GM19328 (cell line): ENCODE measurements around the gene HYOU1.
"Not testable (repeated sequence)": the region's sequence is repeated elsewhere in the genome, so short reads cannot be mapped to it uniquely, and the experiment has no call there.

Experiments used
- ATAC-seq: cut with Tn5 transposase; IDR thresholded peaks from one replicate; pipeline ENCODE4 v1.9.1; 2021; ENCODE audit warnings: mild to moderate bottlenecking, moderate library complexity; ENCODE audit not compliant: unreplicated experiment

HYOU1 gene

GRCh38 chr11:119044708-119045107 lies 12.3 kb downstream of the HYOU1 start:
- no peak for ATAC-seq

- ATAC-seq, result no peak
Observed at GRCh38 chr11:119042927-119043326, 14.1 kb downstream of the HYOU1 start.

GRCh38 chr11:119041821-119042514 lies 15.0 kb downstream of the HYOU1 start:
- ATAC-seq, result no peak

GRCh38 chr11:119039471-119039870 lies 17.5 kb downstream of the HYOU1 start:
- not testable (repeated sequence) for ATAC-seq

- no peak for ATAC-seq
Observed at GRCh38 chr11:119038884-119039283, 18.1 kb downstream of the HYOU1 start.

GRCh38 chr11:119034813-119035212 lies 22.2 kb downstream of the HYOU1 start:
- ATAC-seq, result no peak

GRCh38 chr11:119033421-119033820 lies 23.6 kb downstream of the HYOU1 start:
- ATAC-seq, result not testable (repeated sequence)

- no peak for ATAC-seq
Observed at GRCh38 chr11:119031912-119032280, 25.1 kb downstream of the HYOU1 start.

- ATAC-seq, result peak; percentile 68
Observed at GRCh38 chr11:119030329-119031047, 26.5 kb downstream of the HYOU1 start, which contains the start of gene SLC37A4. Gene SLC37A4, minus strand, starts transcription at chr11:119030877.

- peak; percentile 9 for ATAC-seq
Observed at GRCh38 chr11:119030029-119030328, 27.0 kb downstream of the HYOU1 start.

- peak; percentile 20 for ATAC-seq
Observed at GRCh38 chr11:119029340-119030028, 27.5 kb downstream of the HYOU1 start.

GRCh38 chr11:119029069-119029339 lies 28.0 kb downstream of the HYOU1 start:
- ATAC-seq, result no peak

- no peak for ATAC-seq
Observed at GRCh38 chr11:119028346-119029068, 28.5 kb downstream of the HYOU1 start.

GRCh38 chr11:119027561-119028345 lies 29.3 kb downstream of the HYOU1 start:
- ATAC-seq, result no peak

- ATAC-seq, result no peak
Observed at GRCh38 chr11:119026970-119027369, 30.0 kb downstream of the HYOU1 start.

- ATAC-seq, result no peak
Observed at GRCh38 chr11:119025978-119026766, 30.8 kb downstream of the HYOU1 start.

- no peak for ATAC-seq
Observed at GRCh38 chr11:119025541-119025940, 31.5 kb downstream of the HYOU1 start.

GRCh38 chr11:119025099-119025473 lies 31.9 kb downstream of the HYOU1 start:
- ATAC-seq, result no peak

- no peak for ATAC-seq
Observed at GRCh38 chr11:119024430-119025098, 32.4 kb downstream of the HYOU1 start.

- no peak for ATAC-seq
Observed at GRCh38 chr11:119023741-119024140, 33.3 kb downstream of the HYOU1 start.
